ENCODE results near the gene NUTM2A. TPM values are rescaled to one million over a fixed set of nuclear protein-coding genes. Genes with fewer than 3 reads are reported as not detected.
"Not testable (repeated sequence)": the region's sequence is repeated elsewhere in the genome, so short reads cannot be mapped to it uniquely, and the experiment has no call there.

NUTM2A gene, protein sequence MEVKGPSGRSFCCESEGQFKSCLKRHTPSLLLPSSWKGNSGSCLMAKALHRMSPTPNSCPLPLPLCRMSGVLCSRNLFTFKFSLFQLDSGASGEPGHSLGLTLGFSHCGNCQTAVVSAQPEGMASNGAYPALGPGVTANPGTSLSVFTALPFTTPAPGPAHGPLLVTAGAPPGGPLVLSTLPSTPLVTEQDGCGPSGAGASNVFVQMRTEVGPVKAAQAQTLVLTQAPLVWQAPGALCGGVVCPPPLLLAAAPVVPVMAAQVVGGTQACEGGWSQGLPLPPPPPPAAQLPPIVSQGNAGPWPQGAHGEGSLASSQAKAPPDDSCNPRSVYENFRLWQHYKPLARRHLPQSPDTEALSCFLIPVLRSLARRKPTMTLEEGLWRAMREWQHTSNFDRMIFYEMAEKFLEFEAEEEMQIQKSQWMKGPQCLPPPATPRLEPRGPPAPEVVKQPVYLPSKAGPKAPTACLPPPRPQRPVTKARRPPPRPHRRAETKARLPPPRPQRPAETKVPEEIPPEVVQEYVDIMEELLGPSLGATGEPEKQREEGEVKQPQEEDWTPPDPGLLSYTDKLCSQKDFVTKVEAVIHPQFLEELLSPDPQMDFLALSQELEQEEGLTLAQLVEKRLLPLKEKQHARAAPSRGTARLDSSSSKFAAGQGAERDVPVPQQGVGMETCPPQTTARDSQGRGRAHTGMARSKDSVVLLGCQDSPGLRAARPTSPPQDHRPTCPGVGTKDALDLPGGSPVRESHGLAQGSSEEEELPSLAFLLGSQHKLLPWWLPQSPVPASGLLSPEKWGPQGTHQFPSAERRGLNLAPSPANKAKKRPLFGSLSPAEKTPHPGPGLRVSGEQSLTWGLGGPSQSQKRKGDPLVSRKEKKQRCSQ
- 1 to 10 TPM; 1.8 to 6.3 (median 2.4) TPM for total RNA-seq

DNA sequence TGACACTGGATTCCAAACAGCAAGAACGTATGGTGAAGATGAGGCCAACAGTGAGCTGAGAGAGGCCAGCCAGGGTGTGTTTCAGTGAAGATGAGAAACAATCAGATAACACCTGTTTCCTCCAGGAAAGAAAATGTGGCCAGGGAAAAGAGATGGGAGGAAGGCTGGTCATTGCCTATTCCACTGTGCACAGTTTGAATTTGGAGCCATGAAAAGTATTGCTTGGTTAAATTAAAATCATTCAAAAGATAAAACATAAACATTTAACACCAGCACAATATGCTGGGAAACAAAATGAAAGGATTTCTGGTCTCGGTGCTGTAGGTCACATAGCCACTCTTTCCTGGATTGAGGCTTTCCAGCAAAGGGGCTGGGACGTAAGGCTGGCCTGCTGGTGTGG, at the start of gene NUTM2A:
Gene NUTM2A, plus strand, starts transcription at position 301 of the 400 bp plus-strand sequence. CDS start 383 bp downstream, outside the sequence.
- H3K27me3 ChIP-seq; H3K4me3 ChIP-seq; H3K36me3 ChIP-seq; H3K4me1 ChIP-seq; H3K9me3 ChIP-seq; H3K27ac ChIP-seq; DNase-seq (ENCODE audit: low spot score in 2 of 2): not testable (repeated sequence)
- WGBS, 2 donors: no CpG with 5 or more reads among the region's 3 CpGs

DNA sequence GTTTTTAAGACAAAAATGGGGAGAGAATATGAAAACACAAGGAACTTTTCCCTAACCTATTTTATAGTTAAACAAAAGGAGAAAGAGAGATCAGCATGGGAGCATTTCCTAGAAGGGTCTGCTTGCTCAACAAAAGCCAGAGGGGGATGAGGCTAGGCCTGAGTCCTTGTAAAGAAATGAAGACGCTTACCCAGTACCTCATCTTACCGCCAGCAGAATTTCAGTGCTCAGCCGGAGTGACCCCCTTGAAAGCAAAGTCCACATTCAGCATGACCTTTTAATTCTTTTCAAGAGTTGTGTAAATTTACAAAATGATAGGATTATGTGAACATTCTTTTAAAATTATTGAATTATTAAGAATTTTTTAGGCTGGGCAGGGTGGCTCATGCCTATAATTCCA, 47.7 kb upstream of the NUTM2A start:
- not testable (repeated sequence) for H3K27ac ChIP-seq; H3K27me3 ChIP-seq; H3K9me3 ChIP-seq; H3K4me1 ChIP-seq; H3K4me3 ChIP-seq; DNase-seq (ENCODE audit: low spot score in 2 of 2)
- 60 to 74% methylated on average over 1 to 3 of the region's 3 CpGs for whole genome bisulfite sequencing, 2 donors
- peaks cover 0 to 24% (median 0%) of the 10 kb centered on the region in 3 donors for H3K36me3 ChIP-seq

DNA sequence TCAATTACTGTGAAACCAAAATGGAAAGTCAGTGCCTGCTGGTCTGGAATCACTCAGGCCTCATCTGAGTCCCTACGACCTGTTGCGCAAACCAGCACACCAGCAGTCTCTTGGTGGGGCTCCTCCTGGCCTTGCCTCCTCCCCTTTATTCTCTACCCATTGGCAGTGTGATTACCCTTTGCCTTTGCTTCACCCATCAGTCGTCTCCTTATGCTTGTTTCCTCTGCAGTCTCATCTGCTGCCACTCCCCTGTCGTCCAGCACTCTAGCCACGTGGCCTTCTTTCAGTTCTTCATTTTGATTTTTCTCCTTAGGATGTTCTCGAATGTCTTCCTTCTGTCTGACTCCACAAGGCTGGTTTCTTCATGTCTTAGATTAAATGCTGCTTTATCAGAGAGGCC, 40.8 kb upstream of the NUTM2A start:
- not testable (repeated sequence) for H3K9me3 ChIP-seq; DNase-seq (ENCODE audit: low spot score in 2 of 2); H3K4me1 ChIP-seq; H3K4me3 ChIP-seq; H3K27ac ChIP-seq; H3K27me3 ChIP-seq
- H3K36me3 ChIP-seq: peaks cover 0 to 54% (median 0%) of the 10 kb centered on the region in 3 donors
- WGBS, 2 donors: 80 to 82% methylated on average over 6 of the region's 6 CpGs

DNA sequence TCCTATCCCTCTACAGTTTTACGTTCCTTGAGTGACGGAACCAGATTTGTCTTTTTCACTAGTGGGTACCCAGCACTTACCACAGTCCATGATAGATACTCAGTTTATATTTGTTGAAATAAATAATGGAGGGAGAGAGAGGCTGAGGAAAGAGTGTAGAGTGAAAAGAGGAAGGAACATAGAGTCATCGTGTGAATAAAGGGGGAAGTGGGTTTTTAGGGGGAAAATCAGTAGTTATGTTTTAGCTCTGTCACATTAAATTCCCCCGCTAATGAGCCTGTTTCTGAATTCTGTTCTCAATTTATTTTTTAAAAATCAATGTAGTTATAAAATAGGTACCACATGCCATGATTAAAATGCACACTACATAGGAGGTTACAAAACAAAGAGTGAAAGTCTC, 39.2 kb upstream of the NUTM2A start:
- 83 to 87% methylated on average over 4 of the region's 4 CpGs for WGBS, 2 donors
- not testable (repeated sequence) for H3K27me3 ChIP-seq; H3K4me1 ChIP-seq; H3K4me3 ChIP-seq; H3K27ac ChIP-seq; H3K9me3 ChIP-seq; DNase-seq (ENCODE audit: low spot score in 2 of 2)
- H3K36me3 ChIP-seq: peaks cover 0 to 49% (median 0%) of the 10 kb centered on the region in 3 donors

DNA sequence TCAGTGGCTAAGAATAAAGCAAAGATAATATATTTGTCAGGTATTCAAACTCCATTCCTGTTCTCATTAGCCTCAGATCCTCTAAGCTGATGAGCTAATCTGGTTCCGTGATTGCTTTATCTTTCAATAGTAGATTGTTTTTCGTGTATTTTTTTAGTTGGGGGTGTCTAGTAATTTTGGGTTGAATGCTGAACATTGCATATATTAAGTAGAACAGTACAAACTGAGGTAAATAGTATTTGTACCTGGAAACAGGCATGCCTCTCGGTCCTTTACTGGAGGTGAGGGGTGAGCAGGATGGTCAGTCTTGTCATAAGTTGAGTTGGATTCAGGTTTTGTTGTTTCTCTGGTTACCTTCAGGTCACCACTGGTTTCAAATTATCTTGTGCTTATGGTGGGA, 37.7 kb upstream of the NUTM2A start:
- DNase-seq (ENCODE audit: low spot score in 2 of 2); H3K27ac ChIP-seq; H3K27me3 ChIP-seq; H3K9me3 ChIP-seq; H3K4me1 ChIP-seq; H3K4me3 ChIP-seq: not testable (repeated sequence)
- 79 to 96% methylated on average over 3 of the region's 3 CpGs for WGBS, 2 donors
- H3K36me3 ChIP-seq: peaks cover 0 to 47% (median 0%) of the 10 kb centered on the region in 3 donors

DNA sequence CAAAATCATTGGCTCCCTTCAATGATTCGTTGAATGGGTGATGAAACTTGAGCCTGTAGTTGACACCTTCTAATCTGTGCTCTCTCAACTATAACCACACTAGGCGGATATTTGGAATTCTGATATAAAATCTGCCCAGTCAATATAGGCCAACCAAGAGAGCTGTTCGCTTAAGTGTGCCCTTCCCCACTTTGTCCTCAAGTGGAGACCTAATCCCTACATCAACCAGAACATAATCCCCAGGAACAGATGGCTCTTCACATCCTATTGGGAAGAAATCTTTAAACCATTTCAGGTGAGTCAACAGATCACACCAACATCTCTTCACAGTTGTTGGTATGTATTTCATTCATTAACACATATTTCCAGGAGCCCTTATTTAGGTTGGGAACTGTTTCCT, 33.4 kb upstream of the NUTM2A start:
- not testable (repeated sequence) for H3K9me3 ChIP-seq; H3K27ac ChIP-seq; H3K4me3 ChIP-seq; H3K27me3 ChIP-seq; DNase-seq (ENCODE audit: low spot score in 2 of 2); H3K4me1 ChIP-seq
- peaks cover 0 to 31% (median 0%) of the 10 kb centered on the region in 3 donors for H3K36me3 ChIP-seq
- WGBS, 2 donors: 84 to 93% methylated on average over 3 of the region's 3 CpGs

DNA sequence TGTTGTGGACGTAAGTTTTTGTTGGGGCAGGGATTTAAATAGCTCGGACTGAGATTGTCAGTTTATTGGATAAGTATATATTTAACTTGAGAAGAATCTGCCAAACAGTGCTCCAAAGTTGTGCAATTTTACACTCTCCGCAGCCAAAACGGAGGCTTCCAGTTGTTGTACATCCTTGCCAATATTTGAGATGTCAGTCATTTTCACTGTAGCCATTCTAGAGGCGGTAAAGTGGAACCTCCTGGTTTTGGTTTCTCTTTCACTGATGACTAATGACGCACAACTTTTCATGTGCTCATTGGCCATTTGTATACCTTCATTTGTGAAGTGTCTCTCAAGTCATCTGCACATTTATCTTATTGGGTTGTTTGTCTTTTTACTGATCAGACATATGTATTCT, 24.3 kb upstream of the NUTM2A start:
- H3K27ac ChIP-seq, H3K27me3 ChIP-seq, H3K36me3 ChIP-seq, H3K4me3 ChIP-seq, H3K4me1 ChIP-seq, H3K9me3 ChIP-seq: not testable (repeated sequence)
- 68 to 77% methylated on average over 6 of the region's 6 CpGs for WGBS, 2 donors
- TF ChIP-seq EP300 (IDR thresholded peaks at IDR 0.05): peak in 1 of 2 donors; percentile 27
- DNase-seq (ENCODE audit: low spot score in 2 of 2): peak in 1 of 2 donors; percentile 34

DNA sequence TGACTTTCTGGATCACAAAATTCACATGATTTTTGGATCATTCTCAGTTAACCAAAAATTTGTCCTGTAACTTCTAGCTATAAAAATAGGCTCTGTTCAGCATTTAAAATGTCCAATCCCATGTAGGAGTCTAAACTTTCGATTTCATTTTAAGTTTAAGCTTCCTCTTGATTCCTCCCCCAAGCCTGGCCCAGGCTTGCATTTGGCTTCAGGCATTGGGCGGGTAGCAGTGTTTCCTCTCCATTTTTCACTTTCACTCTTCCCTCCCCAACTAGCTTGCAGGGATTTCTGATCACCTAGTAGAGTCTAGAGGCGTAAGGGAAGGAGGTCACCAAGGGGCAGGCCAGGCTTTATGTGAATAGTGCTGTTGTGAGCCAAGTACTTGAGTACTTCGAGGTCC, 20.4 kb upstream of the NUTM2A start:
- H3K27ac ChIP-seq; H3K4me3 ChIP-seq; H3K36me3 ChIP-seq; H3K9me3 ChIP-seq; H3K27me3 ChIP-seq; DNase-seq (ENCODE audit: low spot score in 2 of 2): not testable (repeated sequence)
- H3K4me1 ChIP-seq: peaks cover 0 to 15% (median 0%) of the 10 kb centered on the region in 4 donors
- WGBS, 2 donors: 24 to 41% methylated on average over 3 of the region's 4 CpGs

DNA sequence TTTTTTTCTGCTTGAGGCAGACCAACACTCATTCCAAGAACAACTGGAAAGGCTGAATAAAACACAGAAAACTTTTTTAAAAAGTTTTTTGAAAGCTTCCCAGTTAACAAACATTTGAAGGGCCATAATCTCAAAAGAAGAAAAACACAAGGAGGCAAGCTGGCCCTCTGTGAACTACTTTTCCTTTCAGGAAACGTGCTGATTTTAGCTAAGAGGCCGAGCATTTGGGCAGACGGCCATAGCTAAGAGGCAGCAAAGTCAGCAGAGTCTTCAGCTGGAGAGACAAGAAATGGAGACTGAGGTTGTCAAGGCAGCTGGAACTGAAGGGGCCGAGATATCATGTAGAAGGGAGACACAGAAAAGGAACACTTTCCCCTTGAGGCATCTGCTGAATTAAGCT, 18.3 kb upstream of the NUTM2A start:
- H3K27ac ChIP-seq; H3K36me3 ChIP-seq; H3K9me3 ChIP-seq; DNase-seq (ENCODE audit: low spot score in 2 of 2); H3K27me3 ChIP-seq; H3K4me3 ChIP-seq: not testable (repeated sequence)
- H3K4me1 ChIP-seq: peaks cover 0 to 15% (median 0%) of the 10 kb centered on the region in 4 donors
- WGBS, 2 donors: 54 to 57% methylated on average over 4 of the region's 4 CpGs

DNA sequence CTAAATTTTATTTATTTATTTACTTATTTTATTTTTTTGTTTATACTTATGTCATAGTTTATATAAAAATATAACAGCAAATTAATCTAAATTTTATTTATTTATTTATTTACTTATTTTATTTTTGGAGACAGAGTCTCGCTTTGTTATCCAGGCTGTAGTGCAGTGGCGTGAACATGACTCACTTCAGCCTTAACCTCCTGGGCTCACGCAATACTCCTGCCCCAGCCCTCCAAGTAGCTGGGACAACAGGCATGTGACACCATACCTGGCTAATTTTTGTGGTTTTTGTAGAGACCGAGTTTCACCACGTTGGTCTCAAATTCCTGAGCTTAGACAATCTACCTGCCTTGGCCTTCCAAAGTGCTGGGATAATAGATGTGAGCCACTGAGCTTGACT, 14.9 kb upstream of the NUTM2A start:
- H3K36me3 ChIP-seq: peaks cover 0 to 17% (median 0%) of the 10 kb centered on the region in 3 donors
- WGBS, 2 donors: 94 to 95% methylated on average over 5 of the region's 5 CpGs
- not testable (repeated sequence) for DNase-seq (ENCODE audit: low spot score in 2 of 2); H3K27me3 ChIP-seq; H3K9me3 ChIP-seq; H3K4me3 ChIP-seq; H3K27ac ChIP-seq; H3K4me1 ChIP-seq

DNA sequence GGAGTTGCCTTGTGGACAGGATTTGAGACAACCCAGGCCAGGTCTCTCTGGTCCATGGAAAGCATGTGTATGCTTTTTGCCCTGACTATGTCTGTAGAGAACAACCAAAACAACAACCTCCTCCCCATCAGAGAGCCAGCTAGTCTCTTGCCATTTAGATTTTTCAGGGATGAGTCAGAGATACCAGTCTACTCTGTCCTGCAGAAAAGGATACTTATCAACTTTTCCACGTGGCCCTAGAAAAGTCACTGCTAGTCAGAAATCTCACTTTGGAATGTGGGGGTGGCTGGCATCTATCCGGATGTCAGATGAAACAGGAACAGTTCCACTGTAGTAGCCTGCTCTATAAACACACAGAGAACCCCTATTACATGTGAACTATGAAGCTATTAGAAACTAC, 13.4 kb upstream of the NUTM2A start:
- H3K36me3 ChIP-seq: peaks cover 0 to 17% (median 0%) of the 10 kb centered on the region in 3 donors
- not testable (repeated sequence) for H3K4me1 ChIP-seq; H3K4me3 ChIP-seq; DNase-seq (ENCODE audit: low spot score in 2 of 2); H3K27me3 ChIP-seq; H3K27ac ChIP-seq; H3K9me3 ChIP-seq
- 63 to 72% methylated on average over 2 of the region's 2 CpGs for WGBS, 2 donors

DNA sequence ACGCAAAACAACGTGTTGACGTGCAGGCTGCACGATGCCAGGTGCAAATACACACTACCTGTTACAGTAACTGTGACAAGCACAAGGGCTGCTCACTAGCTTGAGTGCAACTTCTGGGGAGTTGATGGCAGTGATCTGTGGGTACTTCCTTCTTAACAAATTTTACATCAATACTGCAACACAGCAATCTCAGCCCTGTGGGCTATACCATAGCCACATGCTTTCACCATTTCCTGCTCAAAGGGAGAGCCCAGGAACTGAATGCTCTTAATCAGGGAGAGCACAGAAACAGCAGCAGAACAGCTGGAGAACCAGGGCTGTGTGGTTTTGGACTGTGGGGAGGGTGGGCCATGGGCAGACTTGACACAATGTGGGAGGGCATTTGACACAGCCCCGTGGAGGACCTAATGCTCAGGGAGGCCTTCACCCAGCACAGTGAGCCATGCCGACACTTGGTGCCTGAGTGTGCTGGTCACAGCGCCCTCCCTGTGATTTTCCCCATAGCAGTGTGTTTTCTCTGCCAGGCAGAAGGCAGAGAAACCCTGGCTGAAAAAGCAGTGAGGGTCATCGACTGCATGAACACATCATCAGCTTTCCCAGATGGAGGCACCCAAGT, 12.0 kb upstream of the NUTM2A start:
- not testable (repeated sequence) for H3K4me1 ChIP-seq; DNase-seq (ENCODE audit: low spot score in 2 of 2); H3K27me3 ChIP-seq; H3K4me3 ChIP-seq; H3K27ac ChIP-seq; H3K9me3 ChIP-seq
- WGBS, 2 donors: 82 to 100% methylated on average over 4 to 8 of the region's 8 CpGs
- peaks cover 0 to 17% (median 0%) of the 10 kb centered on the region in 3 donors for H3K36me3 ChIP-seq

DNA sequence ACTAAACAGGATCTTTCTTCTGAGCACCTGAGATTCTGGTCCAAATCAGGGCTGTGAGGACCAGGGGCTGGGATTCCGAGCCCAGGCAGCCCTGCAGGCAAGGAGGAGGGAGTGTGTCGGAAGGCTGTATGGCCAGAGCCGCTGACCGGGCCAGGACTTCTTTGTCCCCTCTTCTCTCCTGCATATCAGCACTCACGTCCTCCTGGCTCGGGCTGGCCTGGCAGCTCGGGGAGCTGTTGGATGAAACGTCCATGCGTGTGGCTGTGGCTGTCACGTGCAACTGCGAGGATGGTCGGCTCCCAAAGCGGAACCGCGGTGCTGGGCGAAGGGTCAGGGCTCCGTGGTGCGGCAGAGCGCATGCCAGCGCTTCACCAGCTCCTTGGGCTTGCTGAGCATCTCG, 11.4 kb upstream of the NUTM2A start:
- H3K36me3 ChIP-seq: peaks cover 0 to 17% (median 0%) of the 10 kb centered on the region in 3 donors
- H3K4me3 ChIP-seq; DNase-seq (ENCODE audit: low spot score in 2 of 2); H3K9me3 ChIP-seq; H3K27me3 ChIP-seq; H3K4me1 ChIP-seq; H3K27ac ChIP-seq: not testable (repeated sequence)
- 82% methylated on average over 19 of the region's 21 CpGs; no CpG with 5 or more reads in 1 of the 2 donors for WGBS, 2 donors

Measured in tibial nerve (tissue), 4 donors.